H9 (cell line): Measurements from ENCODE around the gene FOXN1. TPM values are rescaled to one million over a fixed set of nuclear protein-coding genes. Genes with fewer than 3 reads are reported as not detected.

Experiments
- DNase-seq: peaks from one replicate; pipeline ENCODE4 v3.0.0-alpha.2; 2017
- H2AFZ ChIP-seq: one replicate; pipeline ENCODE4 v1.6.1; 2013; ENCODE audit warnings: mild to moderate bottlenecking, low read length, control low read depth, moderate library complexity
- H2AK5ac ChIP-seq: 2 replicates; pipeline ENCODE4 v1.6.1; 2013; ENCODE audit warnings: low read length, control low read depth, mixed read lengths; ENCODE audit not compliant: insufficient read length
- H2BK120ac ChIP-seq: one replicate; pipeline ENCODE4 v1.6.1; 2013; ENCODE audit warnings: low read depth, mild to moderate bottlenecking, low read length, control low read depth, inconsistent platforms; ENCODE audit not compliant: poor library complexity, severe bottlenecking
- H2BK12ac ChIP-seq: 2 replicates; pipeline ENCODE4 v1.6.1; 2013; ENCODE audit warnings: low read length, control low read depth, mixed read lengths, low read depth; ENCODE audit not compliant: insufficient read length
- H2BK15ac ChIP-seq: 2 replicates; pipeline ENCODE4 v1.6.1; 2013; ENCODE audit warnings: low read depth, low read length, control low read depth
- H2BK20ac ChIP-seq: one replicate; pipeline ENCODE4 v1.6.1; 2013; ENCODE audit warnings: low read depth, mild to moderate bottlenecking, low read length, control low read depth, inconsistent platforms; ENCODE audit not compliant: poor library complexity, severe bottlenecking
- H2BK5ac ChIP-seq: 2 replicates; pipeline ENCODE4 v1.6.1; 2013; ENCODE audit warnings: low read length, control low read depth, mixed read lengths; ENCODE audit not compliant: insufficient read length
- H3K14ac ChIP-seq: 2 replicates; pipeline ENCODE4 v1.6.1; 2013; ENCODE audit warnings: low read length, control low read depth; ENCODE audit not compliant: insufficient read depth
- H3K18ac ChIP-seq: 2 replicates; pipeline ENCODE4 v1.6.1; 2013; ENCODE audit warnings: low read depth, mild to moderate bottlenecking, mixed read lengths, low read length, control low read depth; ENCODE audit not compliant: insufficient read length
- H3K23ac ChIP-seq: 2 replicates; pipeline ENCODE4 v1.6.1; 2013; ENCODE audit warnings: low read length, control low read depth, mixed read lengths, low read depth; ENCODE audit not compliant: insufficient read length
- H3K23me2 ChIP-seq: 2 replicates; pipeline ENCODE4 v1.6.1; 2013; ENCODE audit warnings: low read depth, mild to moderate bottlenecking, mixed read lengths, low read length, control low read depth; ENCODE audit not compliant: insufficient read length, poor library complexity, severe bottlenecking
- H3K27ac ChIP-seq: 2 replicates; pipeline ENCODE4 v1.5.1; 2013; ENCODE audit warnings: low read length, control low read depth, mixed read lengths, low read depth; ENCODE audit not compliant: insufficient read length
- H3K27me3 ChIP-seq: 2 replicates; pipeline ENCODE4 v1.6.1; 2013; ENCODE audit warnings: low read length, control low read depth, inconsistent platforms; ENCODE audit not compliant: insufficient read depth
- H3K4ac ChIP-seq: 2 replicates; pipeline ENCODE4 v1.6.1; 2013; ENCODE audit warnings: low read depth, mild to moderate bottlenecking, control low read depth, inconsistent platforms, low read length, moderate library complexity
- H3K4me1 ChIP-seq: 2 replicates; pipeline ENCODE4 v1.6.1; 2013; ENCODE audit warnings: low read length, control low read depth, inconsistent platforms; ENCODE audit not compliant: insufficient read depth
- H3K4me2 ChIP-seq: 2 replicates; pipeline ENCODE4 v1.6.1; 2013; ENCODE audit warnings: low read length, control low read depth, mixed read lengths; ENCODE audit not compliant: insufficient read length, insufficient read depth
- H3K56ac ChIP-seq: 2 replicates; pipeline ENCODE4 v1.6.1; 2013; ENCODE audit warnings: low read depth, mild to moderate bottlenecking, mixed read lengths, low read length, control low read depth; ENCODE audit not compliant: insufficient read length
- H3K79me1 ChIP-seq: 2 replicates; pipeline ENCODE4 v1.6.1; 2013; ENCODE audit warnings: low read depth, mild to moderate bottlenecking, moderate library complexity, low read length, control low read depth, inconsistent platforms; ENCODE audit not compliant: insufficient read depth, poor library complexity, severe bottlenecking
- H3K79me2 ChIP-seq: 2 replicates; pipeline ENCODE4 v1.6.1; 2013; ENCODE audit warnings: low read length, control low read depth, inconsistent platforms; ENCODE audit not compliant: insufficient read depth
- H3K9ac ChIP-seq: 2 replicates; pipeline ENCODE4 v1.6.1; 2013; ENCODE audit warnings: low read length, control low read depth, mixed read lengths; ENCODE audit not compliant: insufficient read length; ENCODE audit errors: extremely low read depth
- H3K9me3 ChIP-seq: one replicate; pipeline ENCODE4 v1.6.1; 2013; ENCODE audit warnings: low read depth, low read length, inconsistent platforms; ENCODE audit not compliant: control insufficient read depth
- H3T11ph ChIP-seq: one replicate; pipeline ENCODE4 v1.6.1; 2013; ENCODE audit warnings: mild to moderate bottlenecking, low read length, control low read depth, inconsistent platforms
- H4K20me1 ChIP-seq: one replicate; pipeline ENCODE4 v1.6.1; 2013; ENCODE audit not compliant: control insufficient read depth, insufficient read length, insufficient read depth
- H4K5ac ChIP-seq: 2 replicates; pipeline ENCODE4 v1.6.1; 2013; ENCODE audit warnings: low read depth, mild to moderate bottlenecking, mixed read lengths, low read length, control low read depth; ENCODE audit not compliant: insufficient read length
- H4K8ac ChIP-seq: replicated peaks from 2 replicates; pipeline ENCODE4 v1.6.1; 2013; ENCODE audit warnings: low read length, control low read depth, mixed read lengths, low read depth; ENCODE audit not compliant: insufficient read length
- H4K91ac ChIP-seq: 2 replicates; pipeline ENCODE4 v1.6.1; 2013; ENCODE audit warnings: low read depth, mild to moderate bottlenecking, moderate library complexity, mixed read lengths, low read length, control low read depth; ENCODE audit not compliant: insufficient read length
- H3K27ac Mint-ChIP-seq, 3 experiments: 2 replicates in 2 of 3; 3 replicates in 1 of 3; pipeline ENCODE4 v1.8.0; 2020 to 2021; ENCODE audit warnings: mixed read lengths in 3 of 3, mild to moderate bottlenecking in 1 of 3, moderate library complexity in 1 of 3
- H3K27me3 Mint-ChIP-seq: 2 replicates; pipeline ENCODE4 v1.8.0; 2021; ENCODE audit warnings: low read depth, mild to moderate bottlenecking, moderate library complexity, mixed read lengths
- H3K36me3 Mint-ChIP-seq, 3 experiments: 2 replicates in 2 of 3; 3 replicates in 1 of 3; pipeline ENCODE4 v1.8.0; 2020 to 2021; ENCODE audit warnings: low read depth in 3 of 3, mixed read lengths in 3 of 3; ENCODE audit not compliant: insufficient read depth in 1 of 3
- H3K4me1 Mint-ChIP-seq, 2 experiments: 2 replicates each; pipeline ENCODE4 v1.8.0; 2020; ENCODE audit warnings: mixed read lengths in 2 of 2
- H3K4me3 Mint-ChIP-seq, 2 experiments: 2 replicates in 1 of 2; 3 replicates in 1 of 2; pipeline ENCODE4 v1.8.0; 2020 to 2021; ENCODE audit warnings: mild to moderate bottlenecking in 2 of 2, mixed read lengths in 2 of 2, moderate library complexity in 1 of 2
- H3K9me3 Mint-ChIP-seq, 2 experiments: 2 replicates in 1 of 2; 3 replicates in 1 of 2; pipeline ENCODE4 v1.8.0; 2020; ENCODE audit warnings: mild to moderate bottlenecking in 2 of 2, mixed read lengths in 2 of 2, moderate library complexity in 1 of 2
- CTCF ChIP-seq: fragments of 200-600 bp; sonication (generic); conservative IDR thresholded peaks from 3 replicates; pipeline ENCODE4 v1.8.0; 2021; ENCODE audit warnings: antibody characterized with exemption, mild to moderate bottlenecking
- WGBS: extraction: QIAGEN DNeasy Blood & Tissue Kit; methylation state at CpG from one replicate; pipeline ENCODE4 v1.1.7; 2013; ENCODE audit warnings: missing lambda C conversion rate, low lambda C conversion rate, mixed read lengths; ENCODE audit not compliant: insufficient read length; ENCODE audit errors: extremely low coverage; 5-methylcytosine and 5-hydroxymethylcytosine counted together
- total RNA-seq: library from RNA; stranded (reverse); gene quantifications from 2 replicates; pipeline ENCODE4 v1.2.1, GENCODE V29; 2021

FOXN1 gene
- total RNA-seq, 1 experiment from 2014 or later = not detected

- no peak overlapping the region for H2AK5ac ChIP-seq
- H2BK120ac ChIP-seq = no peak overlapping the region
- peaks cover 12% of the 10 kb centered on the region for H3K27me3 Mint-ChIP-seq
- H3K27ac Mint-ChIP-seq = no peak overlapping the region
- no peak for TF ChIP-seq CTCF
- no CpG with 5 or more reads among the region's 3 CpGs for WGBS
- no peak overlapping the region for H3K18ac ChIP-seq
- H4K8ac ChIP-seq = no peak overlapping the region
- H3K9me3 Mint-ChIP-seq = no peaks in the 10 kb centered on the region
- H2BK12ac ChIP-seq = no peak overlapping the region
- no peak overlapping the region for H2AFZ ChIP-seq
- H3K27ac ChIP-seq = no peak overlapping the region
- no peak overlapping the region for H3K9ac ChIP-seq
- no peaks in the 10 kb centered on the region for H3K23me2 ChIP-seq
- no peak overlapping the region for H4K91ac ChIP-seq
- no peak overlapping the region for H3T11ph ChIP-seq
- no peak for DNase-seq
- no peak overlapping the region for H2BK15ac ChIP-seq
- peaks cover 0 to 24% of the 10 kb centered on the region in 2 experiments; a peak in 2 of 4 replicates for H3K4me1 Mint-ChIP-seq
- H3K4me2 ChIP-seq = no peak overlapping the region
- H4K20me1 ChIP-seq = no peaks in the 10 kb centered on the region
- H3K79me1 ChIP-seq = no peaks in the 10 kb centered on the region
- no peaks in the 10 kb centered on the region for H3K4me1 ChIP-seq
- no peak overlapping the region for H4K5ac ChIP-seq
- no peak overlapping the region for H3K23ac ChIP-seq
- no peak overlapping the region for H3K4me3 Mint-ChIP-seq
- no peak overlapping the region for H3K56ac ChIP-seq
- H2BK20ac ChIP-seq = no peak overlapping the region
- H3K14ac ChIP-seq = no peak overlapping the region
- H3K36me3 Mint-ChIP-seq = no peaks in the 10 kb centered on the region
- H3K4ac ChIP-seq = no peak overlapping the region
- H3K27me3 ChIP-seq = no peaks in the 10 kb centered on the region
- no peaks in the 10 kb centered on the region for H3K9me3 ChIP-seq
- H3K79me2 ChIP-seq = no peaks in the 10 kb centered on the region
- H2BK5ac ChIP-seq = no peak overlapping the region
Observed at GRCh38 chr17:28529013-28529400, 22.9 kb downstream of the FOXN1 start.
